MM.1S (cell line): ENCODE results near the gene ADH1B.
"Not testable (repeated sequence)": the region's sequence is repeated elsewhere in the genome, so short reads cannot be mapped to it uniquely, and the experiment has no call there.

Source experiments
- DNase-seq: peaks from one replicate; pipeline ENCODE4 v3.0.0-alpha.2; 2015
- H2AFZ ChIP-seq: fragments of 300-600 bp; sonication (generic); 2 replicates; pipeline ENCODE4 v1.6.0; 2016; ENCODE audit warnings: antibody characterized with exemption, low read length
- H3F3A ChIP-seq: fragments of 300-600 bp; sonication (generic); 2 replicates; pipeline ENCODE4 v1.6.1; 2016; ENCODE audit warnings: mild to moderate bottlenecking, antibody characterized with exemption, low read length, moderate library complexity, mixed read lengths; ENCODE audit not compliant: insufficient read depth
- H3K27ac ChIP-seq: fragments of 300-600 bp; sonication (generic); 2 replicates; pipeline ENCODE4 v1.5.1; 2016; ENCODE audit warnings: mild to moderate bottlenecking, low read length
- H3K27me3 ChIP-seq: fragments of 300-600 bp; sonication (generic); replicated peaks from 2 replicates; pipeline ENCODE4 v1.6.0; 2016; ENCODE audit warnings: low read length; ENCODE audit not compliant: insufficient read depth
- H3K36me3 ChIP-seq: fragments of 300-600 bp; sonication (generic); replicated peaks from 2 replicates; pipeline ENCODE4 v1.6.1; 2016; ENCODE audit warnings: mild to moderate bottlenecking, low read length, mixed read lengths; ENCODE audit not compliant: insufficient read depth
- H3K4me1 ChIP-seq: fragments of 300-600 bp; sonication (generic); 2 replicates; pipeline ENCODE4 v1.6.1; 2016; ENCODE audit warnings: low read length, mixed read lengths
- H3K4me2 ChIP-seq: fragments of 300-600 bp; sonication (generic); 2 replicates; pipeline ENCODE4 v1.6.0; 2016; ENCODE audit warnings: low read depth, low read length
- H3K4me3 ChIP-seq: fragments of 300-600 bp; sonication (generic); 2 replicates; pipeline ENCODE4 v1.5.1; 2016; ENCODE audit warnings: low read length, mixed read lengths
- H3K79me2 ChIP-seq: fragments of 300-600 bp; sonication (generic); 2 replicates; pipeline ENCODE4 v1.6.1; 2016; ENCODE audit warnings: mixed run types, low read length, mixed read lengths
- H3K9ac ChIP-seq: fragments of 300-600 bp; sonication (generic); 2 replicates; pipeline ENCODE4 v1.6.1; 2016; ENCODE audit warnings: low read length, mixed read lengths
- H3K9me2 ChIP-seq: fragments of 300-600 bp; sonication (generic); replicated peaks from 2 replicates; pipeline ENCODE4 v1.6.1; 2016; ENCODE audit warnings: mild to moderate bottlenecking, low read length, mixed read lengths; ENCODE audit not compliant: insufficient read depth
- H3K9me3 ChIP-seq: fragments of 300-600 bp; sonication (generic); replicated peaks from 2 replicates; pipeline ENCODE4 v1.6.1; 2016; ENCODE audit warnings: mild to moderate bottlenecking, low read length, mixed read lengths; ENCODE audit not compliant: insufficient read depth
- H4K20me1 ChIP-seq: fragments of 300-600 bp; sonication (generic); 2 replicates; pipeline ENCODE4 v1.6.1; 2016; ENCODE audit warnings: mild to moderate bottlenecking, low read length, moderate library complexity, mixed read lengths; ENCODE audit not compliant: insufficient read depth
- CTCF ChIP-seq: fragments of 300-600 bp; sonication (generic); IDR thresholded peaks from 2 replicates; pipeline ENCODE4 v1.5.1; 2016; ENCODE audit warnings: antibody characterized with exemption, low read length, mixed read lengths
- EZH2 ChIP-seq: fragments of 300-600 bp; sonication (generic); optimal IDR thresholded peaks from 2 replicates; pipeline ENCODE3; 2017; ENCODE audit warnings: low read depth, mild to moderate bottlenecking, antibody characterized with exemption, low read length, mixed read lengths
- EZH2phosphoT487 ChIP-seq: fragments of 300-600 bp; sonication (generic); IDR thresholded peaks from 2 replicates; pipeline ENCODE4 v1.6.1; 2018; ENCODE audit warnings: antibody characterized with exemption, low read length

The ADH1B gene

GRCh38 chr4:99351487-99351886 lies 30.3 kb upstream of the ADH1B start:
- no peak for TF ChIP-seq EZH2phosphoT487
- no peak for TF ChIP-seq CTCF
- TF ChIP-seq EZH2, result no peak
- Histone ChIP-seq H3K27me3 (no peaks in the 10 kb centered on the region), H3K9me2 (no peaks in the 10 kb centered on the region), H3K27ac (no peak overlapping the region), H3K9me3 (no peaks in the 10 kb centered on the region), H3K4me2 (no peak overlapping the region), H3K4me3 (no peak overlapping the region), H3K4me1 (no peaks in the 10 kb centered on the region), H3K79me2 (no peaks in the 10 kb centered on the region), H3F3A (no peaks in the 10 kb centered on the region), H3K36me3 (no peaks in the 10 kb centered on the region), H2AFZ (no peak overlapping the region), H3K9ac (no peak overlapping the region), H4K20me1 (no peaks in the 10 kb centered on the region)
- DNase-seq, result no peak

DNA sequence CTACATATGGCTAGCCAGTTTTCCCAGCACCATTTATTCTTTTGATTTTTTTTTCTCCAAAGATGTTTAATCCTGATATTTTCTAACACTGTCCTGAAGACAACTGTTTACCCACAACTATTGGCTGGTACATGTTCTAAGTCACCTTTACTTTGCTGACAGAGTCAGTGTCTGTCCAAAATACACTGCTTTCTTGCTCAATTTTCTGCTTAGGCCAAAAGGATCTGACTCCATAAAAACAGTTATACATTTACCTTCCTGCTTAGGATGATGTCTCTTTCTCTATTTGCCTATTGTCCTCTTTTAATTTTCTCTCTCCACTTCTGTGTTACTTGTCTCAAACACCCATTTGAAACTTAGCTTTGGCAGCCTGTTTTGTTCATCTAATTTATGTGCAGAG lies 28.1 kb upstream of the ADH1B start:
- no peaks in the 10 kb centered on the region for H3K27me3 ChIP-seq
- H2AFZ ChIP-seq, result no peak overlapping the region
- H3K27ac ChIP-seq, result no peak overlapping the region
- no peaks in the 10 kb centered on the region for H3K36me3 ChIP-seq
- no peak for DNase-seq
- no peaks in the 10 kb centered on the region for H3K4me1 ChIP-seq
- no peak for TF ChIP-seq CTCF
- TF ChIP-seq EZH2phosphoT487, result no peak
- TF ChIP-seq EZH2, result no peak
- H3F3A ChIP-seq, result no peaks in the 10 kb centered on the region
- no peaks in the 10 kb centered on the region for H4K20me1 ChIP-seq
- H3K9ac ChIP-seq, result no peak overlapping the region
- H3K9me2 ChIP-seq, result no peaks in the 10 kb centered on the region
- H3K4me3 ChIP-seq, result no peak overlapping the region
- H3K9me3 ChIP-seq, result no peaks in the 10 kb centered on the region
- H3K79me2 ChIP-seq, result no peaks in the 10 kb centered on the region
- H3K4me2 ChIP-seq, result no peak overlapping the region

GRCh38 chr4:99342624-99343023 lies 21.4 kb upstream of the ADH1B start:
- not testable (repeated sequence) for H3F3A ChIP-seq, H4K20me1 ChIP-seq, H3K36me3 ChIP-seq

GRCh38 chr4:99341426-99341825 lies 20.2 kb upstream of the ADH1B start:
- H3K36me3 ChIP-seq, result no peaks in the 10 kb centered on the region
- no peaks in the 10 kb centered on the region for H3K4me1 ChIP-seq
- no peaks in the 10 kb centered on the region for H3K9me2 ChIP-seq
- H3K4me3 ChIP-seq, result no peak overlapping the region
- no peaks in the 10 kb centered on the region for H3K27me3 ChIP-seq
- no peak overlapping the region for H3K27ac ChIP-seq
- no peaks in the 10 kb centered on the region for H4K20me1 ChIP-seq
- H3K79me2 ChIP-seq, result no peaks in the 10 kb centered on the region
- H2AFZ ChIP-seq, result no peak overlapping the region
- DNase-seq, result no peak
- no peaks in the 10 kb centered on the region for H3K9me3 ChIP-seq
- TF ChIP-seq EZH2phosphoT487 (no peak), CTCF (no peak), EZH2 (no peak)
- H3F3A ChIP-seq, result no peaks in the 10 kb centered on the region
- no peak overlapping the region for H3K4me2 ChIP-seq
- H3K9ac ChIP-seq, result no peak overlapping the region

More at GRCh38 chr4:99342624-99343023, 21.4 kb upstream of the ADH1B start:
- not testable (repeated sequence) for DNase-seq, H3K4me1 ChIP-seq, H3K9ac ChIP-seq, H3K27me3 ChIP-seq, H3K9me2 ChIP-seq, H3K27ac ChIP-seq, H3K9me3 ChIP-seq, H3K4me2 ChIP-seq, H2AFZ ChIP-seq, H3K79me2 ChIP-seq, H3K4me3 ChIP-seq
